GM23338 (cell line): ENCODE measurements around the gene ITCH. TPM values are rescaled to one million over a fixed set of nuclear protein-coding genes. Genes with fewer than 3 reads are reported as not detected.

Source experiments
- ATAC-seq: fragments of 200-7000 bp; cut with Tn5 transposase; 3 replicates; pipeline ENCODE4 v1.9.1; 2020
- DNase-seq: peaks from one replicate; pipeline ENCODE4 v3.0.0-alpha.2; 2015; ENCODE audit warnings: low spot score
- H2AFZ ChIP-seq: fragments of 200-600 bp; sonication (generic); 2 replicates; pipeline ENCODE4 v1.8.0; 2016; ENCODE audit warnings: antibody characterized with exemption, mild to moderate bottlenecking, moderate library complexity
- H3F3A ChIP-seq: fragments of 200-600 bp; sonication (generic); replicated peaks from 2 replicates; pipeline ENCODE4 v1.8.0; 2017; ENCODE audit warnings: antibody characterized with exemption, mixed run types, low read depth
- H3K27ac ChIP-seq: fragments of 200-600 bp; sonication (generic); 2 replicates; pipeline ENCODE4 v1.6.1; 2016; ENCODE audit warnings: low read depth
- H3K27me3 ChIP-seq: fragments of 200-600 bp; sonication (generic); 2 replicates; pipeline ENCODE4 v1.8.0; 2016; ENCODE audit warnings: mild to moderate bottlenecking, mixed run types, moderate library complexity; ENCODE audit not compliant: insufficient read depth
- H3K36me3 ChIP-seq: fragments of 200-600 bp; sonication (generic); 2 replicates; pipeline ENCODE4 v1.8.0; 2016; ENCODE audit warnings: mild to moderate bottlenecking; ENCODE audit not compliant: insufficient read depth
- H3K4me1 ChIP-seq: fragments of 200-600 bp; sonication (generic); 2 replicates; pipeline ENCODE4 v1.8.0; 2016; ENCODE audit warnings: mild to moderate bottlenecking, moderate library complexity; ENCODE audit not compliant: insufficient read depth
- H3K4me2 ChIP-seq: fragments of 200-600 bp; sonication (generic); 2 replicates; pipeline ENCODE4 v1.7.1; 2017; ENCODE audit warnings: mixed run types
- H3K4me3 ChIP-seq: fragments of 200-600 bp; sonication (generic); 2 replicates; pipeline ENCODE4 v1.6.1; 2016; ENCODE audit warnings: mixed run types
- H3K79me2 ChIP-seq: fragments of 200-600 bp; sonication (generic); replicated peaks from 2 replicates; pipeline ENCODE4 v1.8.0; 2017; ENCODE audit warnings: mild to moderate bottlenecking; ENCODE audit not compliant: insufficient read depth
- H3K9me2 ChIP-seq: fragments of 200-600 bp; sonication (generic); 2 replicates; pipeline ENCODE4 v1.8.0; 2017; ENCODE audit not compliant: insufficient read depth
- H4K20me1 ChIP-seq: fragments of 200-600 bp; sonication (generic); replicated peaks from 2 replicates; pipeline ENCODE4 v1.8.0; 2017; ENCODE audit warnings: mild to moderate bottlenecking; ENCODE audit not compliant: insufficient read depth
- H3K27ac Mint-ChIP-seq: 2 replicates; pipeline ENCODE4 v1.8.0; 2020; ENCODE audit warnings: inconsistent platforms, mild to moderate bottlenecking, moderate library complexity, mixed read lengths
- H3K27me3 Mint-ChIP-seq: 3 replicates; pipeline ENCODE4 v1.8.0; 2022; ENCODE audit warnings: low read depth, mild to moderate bottlenecking, moderate library complexity, mixed read lengths, inconsistent platforms; ENCODE audit not compliant: insufficient read depth, poor library complexity
- H3K36me3 Mint-ChIP-seq: 3 replicates; pipeline ENCODE4 v1.8.0; 2021; ENCODE audit warnings: low read depth, mild to moderate bottlenecking, inconsistent platforms, moderate library complexity, mixed read lengths
- H3K4me1 Mint-ChIP-seq: 3 replicates; pipeline ENCODE4 v1.8.0; 2020; ENCODE audit warnings: mild to moderate bottlenecking, inconsistent platforms, mixed read lengths
- H3K4me3 Mint-ChIP-seq: 3 replicates; pipeline ENCODE4 v1.8.0; 2021; ENCODE audit warnings: moderate library complexity, mild to moderate bottlenecking, inconsistent platforms, mixed read lengths
- H3K9me3 Mint-ChIP-seq: 3 replicates; pipeline ENCODE4 v1.8.0; 2020; ENCODE audit warnings: moderate library complexity, mild to moderate bottlenecking, inconsistent platforms, mixed read lengths
- CREB1 ChIP-seq: fragments of 250-450 bp; sonication (Bioruptor Pico); IDR thresholded peaks from 2 replicates; pipeline ENCODE4 v1.5.0; 2020; ENCODE audit warnings: low read depth, mild to moderate bottlenecking, moderate library complexity
- CTCF ChIP-seq, 2 experiments: fragments of 200-600 bp in 1 of 2; sonication (generic) in 1 of 2; conservative IDR thresholded peaks; 2 replicates each; pipeline versions ENCODE4 v1.5.1 to v1.6.1; 2016 to 2017; ENCODE audit warnings: antibody characterized with exemption in 2 of 2, low read depth in 2 of 2, mild to moderate bottlenecking in 2 of 2, moderate library complexity in 1 of 2
- ETS1 ChIP-seq: IDR thresholded peaks from 2 replicates; pipeline ENCODE4 v1.6.1; 2016; ENCODE audit warnings: antibody characterized with exemption
- EZH2 ChIP-seq: fragments of 200-600 bp; sonication (generic); IDR thresholded peaks from one replicate; pipeline ENCODE4 v1.8.0; 2017; ENCODE audit warnings: antibody characterized with exemption, mild to moderate bottlenecking, low read depth; ENCODE audit not compliant: unreplicated experiment
- EZH2phosphoT487 ChIP-seq: fragments of 200-600 bp; sonication (generic); IDR thresholded peaks from one replicate; pipeline ENCODE4 v1.8.1; 2018; ENCODE audit warnings: antibody characterized with exemption; ENCODE audit not compliant: unreplicated experiment
- JUNB ChIP-seq: IDR thresholded peaks from one replicate; pipeline ENCODE4 v1.6.1; 2016; ENCODE audit warnings: antibody characterized with exemption; ENCODE audit not compliant: unreplicated experiment
- NANOG ChIP-seq: IDR thresholded peaks from 2 replicates; pipeline ENCODE4 v1.6.1; 2016; ENCODE audit warnings: antibody characterized with exemption, borderline replicate concordance
- POLR2AphosphoS5 ChIP-seq: IDR thresholded peaks from 2 replicates; pipeline ENCODE4 v1.6.1; 2016; ENCODE audit warnings: antibody characterized with exemption, low read depth
- REST ChIP-seq: IDR thresholded peaks from one replicate; pipeline ENCODE4 v1.6.1; 2018; ENCODE audit warnings: antibody characterized with exemption; ENCODE audit not compliant: unreplicated experiment
- STAT1 ChIP-seq: IDR thresholded peaks from one replicate; pipeline ENCODE4 v1.6.1; 2016; ENCODE audit warnings: antibody characterized with exemption; ENCODE audit not compliant: unreplicated experiment
- ZNF114 ChIP-seq: fragments of 250-450 bp; sonication (Bioruptor Pico); IDR thresholded peaks from 2 replicates; pipeline ENCODE4 v1.5.0; 2020; ENCODE audit warnings: mild to moderate bottlenecking, moderate library complexity
- ZNF331 ChIP-seq: fragments of 250-450 bp; sonication (Bioruptor Pico); IDR thresholded peaks from 2 replicates; pipeline ENCODE4 v1.5.0; 2020; ENCODE audit warnings: low read depth, mild to moderate bottlenecking, moderate library complexity
- ZNF462 ChIP-seq: fragments of 250-450 bp; sonication (Bioruptor Pico); IDR thresholded peaks from 2 replicates; pipeline ENCODE4 v1.5.0; 2020; ENCODE audit warnings: mild to moderate bottlenecking, moderate library complexity
- polyA plus RNA-seq: library from polyadenylated mRNA; unstranded; fragments of >200 nt; fragmentation: Nextera tagmentation; extraction: Ambion mirVana; gene quantifications from 2 replicates; pipeline ENCODE4 v1.2.1, GENCODE V29; 2016
- total RNA-seq: library from RNA; depleted of rRNA; stranded (reverse); fragments of >200 nt; shearing (Covaris generic); gene quantifications from 2 replicates; pipeline ENCODE4 v1.2.3, GENCODE V29; 2014

Gene ITCH
- total and polyA plus RNA-seq, 2 experiments from 2014 or later, result 16.4 to 31.6 TPM

- Histone ChIP-seq H3K9me2 (no peaks in the 10 kb centered on the region), H3K4me1 (peaks cover 8% of the 10 kb centered on the region), H3K27ac (peak overlapping the region; percentile 88), H3K27me3 (no peaks in the 10 kb centered on the region), H3K79me2 (peaks cover 40% of the 10 kb centered on the region), H3K4me2 (peak overlapping the region; percentile 87), H3K36me3 (no peaks in the 10 kb centered on the region; the same call in 1 of the 2 replicates), H4K20me1 (peaks cover 20% of the 10 kb centered on the region; the same call in 1 of the 2 replicates), H3K4me3 (peak overlapping the region; percentile 88), H3F3A (peaks cover 3% of the 10 kb centered on the region; the same call in 1 of the 2 replicates), H2AFZ (peak overlapping the region; percentile 50)
- Mint-ChIP-seq H3K36me3 (peaks cover 4% of the 10 kb centered on the region; the same call in 1 of the 3 replicates), H3K4me3 (peak overlapping the region; percentile 97), H3K4me1 (peaks cover 12% of the 10 kb centered on the region; the same call in 2 of the 3 replicates), H3K9me3 (no peaks in the 10 kb centered on the region), H3K27ac (peak overlapping the region; percentile 98), H3K27me3 (peaks cover 11% of the 10 kb centered on the region)
- ATAC-seq (peak; percentile 84), DNase-seq (peak; percentile 96)
- no peak for TF ChIP-seq ZNF114
- TF ChIP-seq ZNF462 (CRISPR knock-in tag), result no peak
- TF ChIP-seq POLR2AphosphoS5, result no peak; the same call in 1 of the 2 replicates
- TF ChIP-seq REST, result no peak
- TF ChIP-seq STAT1, result no peak
- no peak for TF ChIP-seq NANOG
- TF ChIP-seq ETS1, result no peak
- TF ChIP-seq JUNB, result no peak
- TF ChIP-seq EZH2, result no peak
- no peak for TF ChIP-seq CREB1 (CRISPR knock-in tag)
- TF ChIP-seq ZNF331 (CRISPR knock-in tag), result no peak
- TF ChIP-seq CTCF (conservative IDR thresholded peaks at IDR 0.05; ENCODE audit: low read depth in 2 of 2), result no peak
- TF ChIP-seq EZH2phosphoT487, result no peak
Observed at GRCh38 chr20:34515484-34516246, 152.6 kb downstream of the ITCH start.
